ENCODE results near the gene CHD6. TPM values are rescaled to one million over a fixed set of nuclear protein-coding genes. Genes with fewer than 3 reads are reported as not detected.

The CHD6 gene
- total and polyA plus RNA-seq, 2 of the 13 experiments (the other 11 are each of a cell fraction or from before 2014, with no cell fraction given): 14.4 to 52.0 TPM

- TF ChIP-seq E2F2 (CRISPR knock-in tag; IDR thresholded peaks at IDR 0.05; ENCODE audit: borderline replicate concordance): no peak
- TF ChIP-seq, protein P1, sequence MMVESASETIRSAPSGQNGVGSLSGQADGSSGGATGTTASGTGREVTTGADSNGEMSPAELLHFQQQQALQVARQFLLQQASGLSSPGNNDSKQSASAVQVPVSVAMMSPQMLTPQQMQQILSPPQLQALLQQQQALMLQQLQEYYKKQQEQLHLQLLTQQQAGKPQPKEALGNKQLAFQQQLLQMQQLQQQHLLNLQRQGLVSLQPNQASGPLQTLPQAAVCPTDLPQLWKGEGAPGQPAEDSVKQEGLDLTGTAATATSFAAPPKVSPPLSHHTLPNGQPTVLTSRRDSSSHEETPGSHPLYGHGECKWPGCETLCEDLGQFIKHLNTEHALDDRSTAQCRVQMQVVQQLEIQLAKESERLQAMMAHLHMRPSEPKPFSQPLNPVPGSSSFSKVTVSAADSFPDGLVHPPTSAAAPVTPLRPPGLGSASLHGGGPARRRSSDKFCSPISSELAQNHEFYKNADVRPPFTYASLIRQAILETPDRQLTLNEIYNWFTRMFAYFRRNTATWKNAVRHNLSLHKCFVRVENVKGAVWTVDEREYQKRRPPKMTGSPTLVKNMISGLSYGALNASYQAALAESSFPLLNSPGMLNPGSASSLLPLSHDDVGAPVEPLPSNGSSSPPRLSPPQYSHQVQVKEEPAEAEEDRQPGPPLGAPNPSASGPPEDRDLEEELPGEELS (CRISPR knock-in tag; IDR thresholded peaks at IDR 0.05): peak; percentile 100
- TF ChIP-seq MAFK (conservative IDR thresholded peaks at IDR 0.05 in 1 of 2, IDR thresholded peaks at IDR 0.05 in 1 of 2; ENCODE audit: low read length in 2 of 2): peak; percentile 20; a peak in 2 of 4 replicates
- TF ChIP-seq HNF4A (CRISPR knock-in tag; IDR thresholded peaks at IDR 0.05): peak; percentile 94
- TF ChIP-seq, protein P2, sequence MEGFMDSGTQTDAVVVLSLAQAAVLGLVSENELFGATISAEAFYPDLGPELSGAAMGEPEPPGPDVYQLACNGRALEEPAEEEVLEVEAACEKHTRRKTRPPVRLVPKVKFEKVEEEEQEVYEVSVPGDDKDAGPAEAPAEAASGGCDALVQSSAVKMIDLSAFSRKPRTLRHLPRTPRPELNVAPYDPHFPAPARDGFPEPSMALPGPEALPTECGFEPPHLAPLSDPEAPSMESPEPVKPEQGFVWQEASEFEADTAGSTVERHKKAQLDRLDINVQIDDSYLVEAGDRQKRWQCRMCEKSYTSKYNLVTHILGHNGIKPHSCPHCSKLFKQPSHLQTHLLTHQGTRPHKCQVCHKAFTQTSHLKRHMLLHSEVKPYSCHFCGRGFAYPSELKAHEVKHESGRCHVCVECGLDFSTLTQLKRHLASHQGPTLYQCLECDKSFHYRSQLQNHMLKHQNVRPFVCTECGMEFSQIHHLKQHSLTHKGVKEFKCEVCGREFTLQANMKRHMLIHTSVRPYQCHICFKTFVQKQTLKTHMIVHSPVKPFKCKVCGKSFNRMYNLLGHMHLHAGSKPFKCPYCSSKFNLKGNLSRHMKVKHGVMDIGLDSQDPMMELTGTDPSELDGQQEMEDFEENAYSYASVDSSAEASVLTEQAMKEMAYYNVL (CRISPR knock-in tag; IDR thresholded peaks at IDR 0.05; ENCODE audit: borderline replicate concordance): 0 out of 2 replicates have a peak, but pooled peaks have one; percentile 54
- TF ChIP-seq ATF3 (CRISPR knock-in tag; IDR thresholded peaks at IDR 0.05): no peak
- peak; percentile 85 for TF ChIP-seq ZNF317 (CRISPR knock-in tag; IDR thresholded peaks at IDR 0.05)
- TF ChIP-seq AGO2 (optimal IDR thresholded peaks at IDR 0.05; ENCODE audit: low read depth, low read length): no peak
- peak; percentile 44; the same call in 1 of the 2 replicates for TF ChIP-seq FOSL1 (CRISPR knock-in tag; IDR thresholded peaks at IDR 0.05; ENCODE audit: borderline replicate concordance)
- no peak for TF ChIP-seq MATR3 (CRISPR knock-in tag; IDR thresholded peaks at IDR 0.05)
- no peak for TF ChIP-seq IRX3 (CRISPR knock-in tag; IDR thresholded peaks at IDR 0.05; ENCODE audit: borderline replicate concordance, low read depth)
- no peak for TF ChIP-seq ZNF766 (CRISPR knock-in tag; IDR thresholded peaks at IDR 0.05; ENCODE audit: borderline replicate concordance)
- peak; percentile 87 for TF ChIP-seq KDM6A (CRISPR knock-in tag; IDR thresholded peaks at IDR 0.05; ENCODE audit: low read depth)
- TF ChIP-seq ISL2 (CRISPR knock-in tag; IDR thresholded peaks at IDR 0.05): peak; percentile 95
- TF ChIP-seq, protein P3, sequence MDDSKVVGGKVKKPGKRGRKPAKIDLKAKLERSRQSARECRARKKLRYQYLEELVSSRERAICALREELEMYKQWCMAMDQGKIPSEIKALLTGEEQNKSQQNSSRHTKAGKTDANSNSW (CRISPR knock-in tag; IDR thresholded peaks at IDR 0.05; ENCODE audit: borderline replicate concordance): no peak
- TF ChIP-seq POLR2AphosphoS2 (IDR thresholded peaks at IDR 0.05; ENCODE audit: low read depth, low read length): no peak
- TF ChIP-seq CBFB (CRISPR knock-in tag; IDR thresholded peaks at IDR 0.05): peak; percentile 20; the same call in 1 of the 2 replicates
- peak; percentile 79; the same call in 1 of the 2 replicates for TF ChIP-seq MEIS1 (CRISPR knock-in tag; IDR thresholded peaks at IDR 0.05; ENCODE audit: borderline replicate concordance)
- TF ChIP-seq GLI4 (CRISPR knock-in tag; IDR thresholded peaks at IDR 0.05; ENCODE audit: borderline replicate concordance): peak; percentile 37; the same call in 1 of the 2 replicates
- TF ChIP-seq ZMYM4 (CRISPR knock-in tag; IDR thresholded peaks at IDR 0.05): peak; percentile 41; the same call in 1 of the 2 replicates
- 0 out of 2 replicates have a peak, but pooled peaks have one; percentile 57 for TF ChIP-seq ESRRA (CRISPR knock-in tag; IDR thresholded peaks at IDR 0.05; ENCODE audit: low read depth)
- no peak; the same call in 1 of the 2 replicates for TF ChIP-seq KLF9 (CRISPR knock-in tag; IDR thresholded peaks at IDR 0.05; ENCODE audit: low read depth)
- TF ChIP-seq RARA (CRISPR knock-in tag; IDR thresholded peaks at IDR 0.05): peak; percentile 64
Observed at GRCh38 chr20:41497186-41497895, 120.8 kb downstream of the CHD6 start (continued).

All from HepG2 (cell line).